Activated CD8-positive, alpha-beta T cell treated with anti-CD3 and anti-CD28 coated beads for 36 hours (primary cell): ENCODE measurements around the gene SAMD11. TPM values are rescaled to one million over a fixed set of nuclear protein-coding genes. Genes with fewer than 3 reads are reported as not detected.

Experiments
- ATAC-seq: fragments of 200-7000 bp; cut with Tn5 transposase; one replicate; pipeline ENCODE4 v1.10.0; 2021; ENCODE audit warnings: mild to moderate bottlenecking, moderate library complexity
- CTCF ChIA-PET: fragments of 350-600 bp; sonication (Branson Sonifier 250); formaldehyde crosslinking; loops from one replicate; lab custom pipeline; 2021; ENCODE audit warnings: antibody characterized with exemption; lab: Charles Lee
- POLR2A ChIA-PET: fragments of 350-600 bp; sonication (Branson Sonifier 250); formaldehyde crosslinking; loops from one replicate; lab custom pipeline; 2021; ENCODE audit warnings: antibody characterized with exemption; lab: Charles Lee
- DNase-seq: peaks from one replicate; pipeline ENCODE4 v3.0.0-alpha.2; 2020
- H3K27ac Mint-ChIP-seq: one replicate; pipeline ENCODE4 v1.8.0; 2021; ENCODE audit warnings: mild to moderate bottlenecking, mixed read lengths
- H3K27me3 Mint-ChIP-seq: one replicate; pipeline ENCODE4 v1.8.0; 2021; ENCODE audit warnings: mixed read lengths
- H3K36me3 Mint-ChIP-seq: one replicate; pipeline ENCODE4 v1.8.0; 2021; ENCODE audit warnings: low read depth, mixed read lengths
- H3K4me1 Mint-ChIP-seq: one replicate; pipeline ENCODE4 v1.8.0; 2021; ENCODE audit warnings: low read depth, mixed read lengths
- H3K4me3 Mint-ChIP-seq: one replicate; pipeline ENCODE4 v1.8.0; 2021; ENCODE audit warnings: mild to moderate bottlenecking, moderate library complexity, mixed read lengths
- H3K9me3 Mint-ChIP-seq: one replicate; pipeline ENCODE4 v1.8.0; 2021; ENCODE audit warnings: mixed read lengths
- intact Hi-C: fragments of 100-400 bp; cut with micrococcal nuclease; formaldehyde crosslinking; loops from one replicate; pipeline ENCODE4 v1.10.0; 2022
- total RNA-seq, 2 experiments: library from RNA; stranded (reverse); gene quantifications; one replicate each; pipeline ENCODE4 v1.2.3, GENCODE V29; 2021
- TF ChIP-seq, protein P1 (sequence below): fragments of 200-600 bp; IDR thresholded peaks from one replicate; pipeline ENCODE4 v1.8.0; 2022; ENCODE audit warnings: antibody characterized with exemption, mild to moderate bottlenecking

The SAMD11 gene
- total RNA-seq, 2 experiments from 2014 or later: not detected

DNA sequence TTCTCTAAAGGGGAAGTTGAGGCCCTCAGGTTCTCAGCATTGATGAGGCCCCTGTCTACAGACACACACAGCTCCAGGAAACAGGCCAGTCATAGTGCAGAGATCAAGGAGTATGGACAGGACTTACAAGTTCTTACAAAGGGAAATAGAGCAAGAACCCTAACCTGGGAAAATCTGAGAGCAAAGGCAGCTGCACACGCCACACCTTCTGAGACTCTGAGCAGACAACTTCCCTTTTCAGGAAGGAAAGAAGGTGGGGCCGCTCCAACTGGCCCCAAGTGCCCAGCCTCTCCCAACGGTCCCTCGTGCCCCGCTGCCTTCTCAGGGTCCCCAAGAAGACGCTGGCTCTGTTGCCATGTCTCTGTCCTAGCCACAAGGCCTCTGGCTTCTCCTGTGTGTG, 31.8 kb downstream of the SAMD11 start:
- H3K4me1 Mint-ChIP-seq: peaks cover 13% of the 10 kb centered on the region
- DNase-seq (no peak), ATAC-seq (no peak)
- intact Hi-C loops: no loop called here
- TF ChIP-seq, protein P1, sequence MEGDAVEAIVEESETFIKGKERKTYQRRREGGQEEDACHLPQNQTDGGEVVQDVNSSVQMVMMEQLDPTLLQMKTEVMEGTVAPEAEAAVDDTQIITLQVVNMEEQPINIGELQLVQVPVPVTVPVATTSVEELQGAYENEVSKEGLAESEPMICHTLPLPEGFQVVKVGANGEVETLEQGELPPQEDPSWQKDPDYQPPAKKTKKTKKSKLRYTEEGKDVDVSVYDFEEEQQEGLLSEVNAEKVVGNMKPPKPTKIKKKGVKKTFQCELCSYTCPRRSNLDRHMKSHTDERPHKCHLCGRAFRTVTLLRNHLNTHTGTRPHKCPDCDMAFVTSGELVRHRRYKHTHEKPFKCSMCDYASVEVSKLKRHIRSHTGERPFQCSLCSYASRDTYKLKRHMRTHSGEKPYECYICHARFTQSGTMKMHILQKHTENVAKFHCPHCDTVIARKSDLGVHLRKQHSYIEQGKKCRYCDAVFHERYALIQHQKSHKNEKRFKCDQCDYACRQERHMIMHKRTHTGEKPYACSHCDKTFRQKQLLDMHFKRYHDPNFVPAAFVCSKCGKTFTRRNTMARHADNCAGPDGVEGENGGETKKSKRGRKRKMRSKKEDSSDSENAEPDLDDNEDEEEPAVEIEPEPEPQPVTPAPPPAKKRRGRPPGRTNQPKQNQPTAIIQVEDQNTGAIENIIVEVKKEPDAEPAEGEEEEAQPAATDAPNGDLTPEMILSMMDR: no peak
- H3K36me3 Mint-ChIP-seq: peaks cover 48% of the 10 kb centered on the region
- H3K4me3 Mint-ChIP-seq: no peak overlapping the region
- H3K27me3 Mint-ChIP-seq: no peaks in the 10 kb centered on the region
- H3K27ac Mint-ChIP-seq: no peak overlapping the region
- CTCF ChIA-PET: no interaction called here
- H3K9me3 Mint-ChIP-seq: no peaks in the 10 kb centered on the region
- POLR2A ChIA-PET: interaction anchor here (4.0 kb wide), 1 partner anchor 13 kb away, joined by 17 read pairs; no protein-coding TSS in a partner anchor

DNA sequence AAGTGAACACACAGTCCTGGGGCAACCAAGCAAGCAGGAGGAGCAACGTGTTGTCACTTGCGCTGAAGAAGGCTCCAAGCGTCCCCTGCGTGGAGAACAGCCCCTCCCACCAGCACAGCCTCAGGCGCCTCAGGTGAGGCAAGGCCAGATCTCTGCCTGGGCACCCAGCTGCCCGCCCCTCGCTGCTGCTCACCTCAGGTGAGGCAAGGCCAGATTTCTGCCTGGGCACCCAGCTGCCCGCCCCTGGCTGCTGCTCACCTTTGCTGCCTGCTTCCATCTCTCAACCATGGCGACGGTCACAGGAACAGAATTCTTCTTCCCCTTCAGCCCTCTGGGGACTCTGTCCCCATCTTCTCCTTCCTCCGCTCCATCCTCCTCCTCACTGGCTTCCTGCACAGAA, 32.9 kb downstream of the SAMD11 start:
- Mint-ChIP-seq H3K36me3 (peaks cover 39% of the 10 kb centered on the region), H3K27ac (no peak overlapping the region), H3K9me3 (no peaks in the 10 kb centered on the region), H3K27me3 (no peaks in the 10 kb centered on the region), H3K4me3 (no peak overlapping the region), H3K4me1 (peaks cover 15% of the 10 kb centered on the region)
- DNase-seq: no peak
- TF ChIP-seq, protein P1: no peak
- POLR2A ChIA-PET: interaction anchor here (0.6 to 4.0 kb wide), 2 partner anchors 15 to 333 kb away, joined by 3 to 17 read pairs; no protein-coding TSS in a partner anchor
- intact Hi-C loops: no loop called here
- CTCF ChIA-PET: no interaction called here
- ATAC-seq: no peak

DNA sequence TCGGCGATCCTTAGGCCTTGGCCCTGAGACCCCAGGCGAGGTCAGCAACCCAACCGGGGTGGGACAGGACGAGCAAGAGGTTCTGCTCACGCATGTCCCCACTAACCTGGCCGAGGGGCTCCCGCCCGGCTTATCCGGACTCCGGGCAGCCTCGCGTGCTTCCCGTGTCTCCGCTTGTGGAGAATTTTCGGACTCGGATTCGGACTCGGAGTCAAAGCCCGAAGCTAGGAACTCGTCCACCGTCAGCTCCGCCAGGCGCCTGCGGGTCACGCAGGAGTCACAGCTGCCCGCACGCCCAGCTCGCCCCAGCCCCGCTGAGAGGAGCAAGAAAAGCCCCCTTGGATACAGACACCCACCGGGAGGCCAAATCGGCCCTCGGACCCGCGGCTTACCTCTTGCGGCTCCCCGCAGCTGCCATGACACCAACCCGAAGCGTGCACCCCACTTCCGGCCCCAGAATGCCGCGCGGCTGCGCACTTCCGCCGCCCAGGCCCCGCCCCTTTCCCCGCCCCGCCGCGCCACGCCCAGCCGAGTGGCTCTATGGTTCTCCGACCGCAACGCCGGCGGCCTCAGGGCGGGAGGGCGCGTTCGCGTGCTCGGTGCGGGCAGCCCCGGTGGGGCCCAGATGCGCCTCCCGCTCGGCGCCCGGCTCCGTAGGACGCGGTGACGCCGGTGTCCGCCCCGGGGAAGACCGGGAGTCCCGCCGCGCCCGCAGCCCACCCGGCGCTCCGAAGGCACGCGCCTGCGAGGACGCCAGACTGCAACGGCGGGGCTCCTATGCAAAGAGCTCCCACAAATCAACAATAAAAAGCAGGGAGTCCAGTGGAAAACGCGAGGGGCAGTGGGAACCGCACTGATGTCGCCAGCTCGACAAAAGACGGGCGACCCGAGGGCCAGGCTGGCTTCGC, 35.4 kb downstream of the SAMD11 start, which contains the start of gene NOC2L:
Gene NOC2L (minus strand): TSS at position 434 of the 908 bp plus-strand sequence. CDS start 16 bp downstream, at position 418.
- ChIA-PET POLR2A (interaction anchor here (0.6 to 1.5 kb wide), 6 partner anchors 17 to 103 kb away, joined by 3 to 6 read pairs (median 3); no protein-coding TSS in a partner anchor), CTCF (interaction anchor here (1.4 kb wide), 1 partner anchor 10 kb away, joined by 3 read pairs; no protein-coding TSS in a partner anchor)
- intact Hi-C loops: no loop called here
- Mint-ChIP-seq H3K27me3 (no peaks in the 10 kb centered on the region), H3K4me1 (peaks cover 17% of the 10 kb centered on the region), H3K9me3 (no peaks in the 10 kb centered on the region), H3K4me3 (peak within 1 kb of the TSS; percentile 91), H3K27ac (peak within 1 kb of the TSS; percentile 75), H3K36me3 (peaks cover 35% of the 10 kb centered on the region)
- ATAC-seq: peak; percentile 84
- TF ChIP-seq, protein P1: no peak
- DNase-seq: peak; percentile 95

DNA sequence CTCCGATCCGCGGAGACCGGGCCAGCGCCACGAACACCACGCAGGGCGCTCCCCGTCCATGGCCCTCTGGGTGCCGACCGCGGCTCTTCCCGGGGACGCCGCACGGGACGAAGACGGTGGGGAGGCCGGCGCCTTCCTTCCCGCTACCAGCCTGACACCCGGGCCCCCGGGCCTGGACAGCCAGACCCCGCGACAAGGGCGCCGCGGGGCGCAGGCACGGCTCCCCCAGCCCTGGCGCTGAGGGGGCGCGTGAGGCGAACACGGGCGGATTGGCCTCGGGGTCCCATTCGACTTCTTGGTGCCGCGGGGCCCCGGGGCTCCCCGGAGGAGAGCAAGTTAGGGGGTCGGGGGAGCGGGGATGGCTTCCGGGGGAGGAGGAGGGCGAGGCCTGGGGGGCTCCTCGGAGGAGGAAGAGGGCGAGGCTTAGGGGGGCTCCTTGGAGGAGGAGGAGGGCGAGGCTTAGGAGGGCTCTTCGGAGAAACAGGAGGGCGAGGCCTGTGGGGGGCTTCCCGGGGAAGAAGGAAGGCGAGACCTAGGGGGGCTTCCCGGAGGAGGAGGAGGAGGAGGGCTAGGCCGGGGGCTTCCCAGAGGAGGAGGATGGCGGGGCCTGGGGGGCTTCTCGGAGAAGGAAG, 36.1 kb downstream of the SAMD11 start:
- H3K9me3 Mint-ChIP-seq: no peaks in the 10 kb centered on the region
- CTCF ChIA-PET: no interaction called here
- ATAC-seq (peak; percentile 4), DNase-seq (peak; percentile 40)
- TF ChIP-seq, protein P1: no peak
- no peaks in the 10 kb centered on the region for H3K27me3 Mint-ChIP-seq
- peak overlapping the region; percentile 91 for H3K4me3 Mint-ChIP-seq
- H3K27ac Mint-ChIP-seq: peak overlapping the region; percentile 72
- peaks cover 30% of the 10 kb centered on the region for H3K36me3 Mint-ChIP-seq
- H3K4me1 Mint-ChIP-seq: peaks cover 17% of the 10 kb centered on the region
- POLR2A ChIA-PET: interaction anchor here (0.6 to 1.5 kb wide), 4 partner anchors 16 to 102 kb away, joined by 3 to 6 read pairs (median 4); no protein-coding TSS in a partner anchor
- intact Hi-C loops: no loop called here
